Islet precursor cell (in vitro differentiated cells): ENCODE measurements around the gene STARD4.
A peak's percentile ranks its signal among the peaks of the same experiment; 100 is the strongest.

Experiments used
- DNase-seq: peaks from one replicate; pipeline ENCODE4 v3.0.0-alpha.2; 2018

STARD4 gene

GRCh38 chr5:111512375-111513130 is at the start of gene STARD4:
Gene STARD4 (minus strand): TSS chr5:111512535. CDS start chr5:111507433, 5,102 bp downstream.
- DNase-seq: peak; percentile 99

GRCh38 chr5:111559680-111560079 is 47.3 kb upstream of the STARD4 start:
- DNase-seq: no peak

GRCh38 chr5:111557686-111558085 is 45.4 kb upstream of the STARD4 start:
- DNase-seq: no peak

GRCh38 chr5:111557111-111557510 is 44.8 kb upstream of the STARD4 start:
- DNase-seq: no peak

GRCh38 chr5:111556501-111556900 is 44.2 kb upstream of the STARD4 start:
- no peak for DNase-seq

GRCh38 chr5:111555760-111556159 is 43.4 kb upstream of the STARD4 start:
- no peak for DNase-seq

GRCh38 chr5:111553868-111554267 is 41.5 kb upstream of the STARD4 start:
- DNase-seq: no peak

GRCh38 chr5:111552896-111553295 is 40.6 kb upstream of the STARD4 start:
- no peak for DNase-seq

GRCh38 chr5:111552492-111552891 is 40.2 kb upstream of the STARD4 start:
- DNase-seq: no peak

GRCh38 chr5:111551569-111552275 is 39.4 kb upstream of the STARD4 start:
- peak; percentile 67 for DNase-seq

- no peak for DNase-seq
Observed at GRCh38 chr5:111551161-111551560, 38.8 kb upstream of the STARD4 start.

- DNase-seq: peak; percentile 96
Observed at GRCh38 chr5:111550282-111551020, 38.1 kb upstream of the STARD4 start.

- no peak for DNase-seq
Observed at GRCh38 chr5:111548992-111549649, 36.8 kb upstream of the STARD4 start.

GRCh38 chr5:111548348-111548950 is 36.1 kb upstream of the STARD4 start:
- peak; percentile 62 for DNase-seq

- DNase-seq: no peak
Observed at GRCh38 chr5:111545031-111545430, 32.7 kb upstream of the STARD4 start.

- DNase-seq: no peak
Observed at GRCh38 chr5:111537141-111538024, 25.0 kb upstream of the STARD4 start.

- DNase-seq: no peak
Observed at GRCh38 chr5:111535879-111536549, 23.7 kb upstream of the STARD4 start.

GRCh38 chr5:111532886-111533582 is 20.7 kb upstream of the STARD4 start:
- no peak for DNase-seq

GRCh38 chr5:111530298-111530740 is 18.0 kb upstream of the STARD4 start:
- peak; percentile 91 for DNase-seq

GRCh38 chr5:111528056-111528455 is 15.7 kb upstream of the STARD4 start:
- DNase-seq: no peak
